Neutrophil (primary cell): ENCODE measurements around the gene CTSO.

ENCODE experiments used
- H3K27ac ChIP-seq: fragments of 200-600 bp; sonication (generic); 2 replicates; pipeline ENCODE4 v1.5.1; 2016; ENCODE audit warnings: mild to moderate bottlenecking, moderate library complexity
- H3K27me3 ChIP-seq: fragments of 200-600 bp; sonication (generic); 2 replicates; pipeline ENCODE4 v1.6.0; 2016; ENCODE audit warnings: mild to moderate bottlenecking
- H3K36me3 ChIP-seq: fragments of 200-600 bp; sonication (generic); 2 replicates; pipeline ENCODE4 v1.5.1; 2017
- H3K4me1 ChIP-seq, 2 experiments: fragments of 200-600 bp in 1 of 2; sonication (generic) in 1 of 2; 1 replicate in 1 of 2; 2 replicates in 1 of 2; pipeline versions ENCODE4 v1.5.1 to v1.6.1; 2013 to 2016; ENCODE audit warnings: low read depth in 1 of 2, low read length in 1 of 2, mild to moderate bottlenecking in 1 of 2, moderate library complexity in 1 of 2; ENCODE audit not compliant: control insufficient read depth in 1 of 2, insufficient read depth in 1 of 2
- H3K4me3 ChIP-seq, 2 experiments: fragments of 200-600 bp in 1 of 2; sonication (generic) in 1 of 2; 1 replicate in 1 of 2; 2 replicates in 1 of 2; pipeline ENCODE4 v1.5.1; 2013 to 2016; ENCODE audit warnings: low read depth in 1 of 2, low read length in 1 of 2, mild to moderate bottlenecking in 1 of 2, moderate library complexity in 1 of 2
- H3K9me3 ChIP-seq: fragments of 200-600 bp; sonication (generic); 2 replicates; pipeline ENCODE4 v1.5.1; 2016
- TF ChIP-seq, protein P1 (sequence below): fragments of 200-600 bp; sonication (generic); IDR thresholded peaks from 2 replicates; pipeline ENCODE4 v1.5.1; 2016; ENCODE audit warnings: antibody characterized with exemption

Gene CTSO

DNA sequence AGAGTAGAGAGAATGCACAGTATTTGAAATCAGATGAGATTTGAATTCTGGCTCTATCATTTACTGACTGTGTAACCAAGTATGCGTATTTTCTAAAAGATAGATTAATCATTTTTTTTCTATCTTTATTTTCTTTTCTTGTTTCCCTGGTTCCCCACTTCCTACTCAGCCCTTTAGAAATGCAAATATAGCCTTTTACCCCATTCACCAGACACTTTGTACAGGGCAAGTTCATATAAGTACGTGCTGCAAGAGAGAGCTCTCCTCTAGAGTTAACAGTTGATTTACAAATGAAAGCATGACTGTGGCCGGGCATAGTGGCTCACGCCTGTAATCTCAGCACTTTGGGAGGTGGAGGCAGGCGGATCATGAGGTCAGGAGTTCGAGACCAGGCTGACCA, 68.0 kb downstream of the CTSO start:
- H3K36me3 ChIP-seq: no peaks in the 10 kb centered on the region
- H3K4me3 ChIP-seq: no peak overlapping the region
- H3K9me3 ChIP-seq: no peaks in the 10 kb centered on the region
- H3K27ac ChIP-seq: no peak overlapping the region
- H3K4me1 ChIP-seq: no peaks in the 10 kb centered on the region
- no peaks in the 10 kb centered on the region for H3K27me3 ChIP-seq
- TF ChIP-seq, protein P1, sequence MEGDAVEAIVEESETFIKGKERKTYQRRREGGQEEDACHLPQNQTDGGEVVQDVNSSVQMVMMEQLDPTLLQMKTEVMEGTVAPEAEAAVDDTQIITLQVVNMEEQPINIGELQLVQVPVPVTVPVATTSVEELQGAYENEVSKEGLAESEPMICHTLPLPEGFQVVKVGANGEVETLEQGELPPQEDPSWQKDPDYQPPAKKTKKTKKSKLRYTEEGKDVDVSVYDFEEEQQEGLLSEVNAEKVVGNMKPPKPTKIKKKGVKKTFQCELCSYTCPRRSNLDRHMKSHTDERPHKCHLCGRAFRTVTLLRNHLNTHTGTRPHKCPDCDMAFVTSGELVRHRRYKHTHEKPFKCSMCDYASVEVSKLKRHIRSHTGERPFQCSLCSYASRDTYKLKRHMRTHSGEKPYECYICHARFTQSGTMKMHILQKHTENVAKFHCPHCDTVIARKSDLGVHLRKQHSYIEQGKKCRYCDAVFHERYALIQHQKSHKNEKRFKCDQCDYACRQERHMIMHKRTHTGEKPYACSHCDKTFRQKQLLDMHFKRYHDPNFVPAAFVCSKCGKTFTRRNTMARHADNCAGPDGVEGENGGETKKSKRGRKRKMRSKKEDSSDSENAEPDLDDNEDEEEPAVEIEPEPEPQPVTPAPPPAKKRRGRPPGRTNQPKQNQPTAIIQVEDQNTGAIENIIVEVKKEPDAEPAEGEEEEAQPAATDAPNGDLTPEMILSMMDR: no peak

DNA sequence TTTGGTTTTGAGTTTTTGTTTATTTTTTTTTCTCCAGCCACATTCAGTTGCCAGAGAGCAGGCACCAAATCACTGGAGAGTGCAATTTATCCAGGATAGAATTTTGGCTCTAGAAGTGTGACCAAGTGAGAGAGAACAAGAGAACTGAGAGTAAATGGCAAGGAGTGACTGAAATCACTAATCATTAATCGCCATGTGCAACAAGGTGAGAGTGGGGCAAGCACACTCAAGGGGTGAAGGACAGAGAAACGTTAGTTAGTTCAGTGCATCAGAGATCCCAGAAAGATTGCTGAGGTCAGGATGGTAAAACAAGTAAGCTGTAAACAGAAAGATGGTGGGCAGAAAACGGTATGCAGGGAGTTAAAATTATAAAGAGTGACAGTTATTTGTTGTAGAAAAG, 69.8 kb downstream of the CTSO start:
- no peak overlapping the region for H3K27ac ChIP-seq
- no peaks in the 10 kb centered on the region for H3K27me3 ChIP-seq
- no peaks in the 10 kb centered on the region for H3K9me3 ChIP-seq
- no peaks in the 10 kb centered on the region for H3K4me1 ChIP-seq
- no peaks in the 10 kb centered on the region for H3K36me3 ChIP-seq
- TF ChIP-seq, protein P1: no peak
- H3K4me3 ChIP-seq: no peak overlapping the region

DNA sequence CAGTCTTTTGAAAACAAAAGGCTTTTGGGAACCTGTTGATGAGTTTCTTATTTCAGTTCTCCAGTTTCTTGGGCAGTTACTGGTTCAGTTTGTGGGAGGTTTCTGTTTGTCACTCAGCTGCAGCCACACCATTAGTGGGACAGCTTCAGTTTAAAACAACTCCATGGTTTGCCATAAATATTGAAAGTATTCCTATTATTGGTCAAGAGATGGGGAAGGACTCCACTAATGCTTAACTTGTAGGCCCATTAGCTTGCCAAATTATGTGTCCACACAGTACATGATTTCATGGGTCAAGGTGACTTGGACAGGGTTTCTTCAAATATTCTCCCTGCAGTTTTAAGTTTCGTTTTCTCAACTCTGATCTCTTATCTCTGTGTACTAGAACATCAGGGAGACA, 72.1 kb downstream of the CTSO start:
- no peaks in the 10 kb centered on the region for H3K9me3 ChIP-seq
- H3K27me3 ChIP-seq: no peaks in the 10 kb centered on the region
- no peaks in the 10 kb centered on the region for H3K36me3 ChIP-seq
- no peak overlapping the region for H3K27ac ChIP-seq
- H3K4me3 ChIP-seq: no peak overlapping the region
- TF ChIP-seq, protein P1: no peak
- H3K4me1 ChIP-seq: no peaks in the 10 kb centered on the region

DNA sequence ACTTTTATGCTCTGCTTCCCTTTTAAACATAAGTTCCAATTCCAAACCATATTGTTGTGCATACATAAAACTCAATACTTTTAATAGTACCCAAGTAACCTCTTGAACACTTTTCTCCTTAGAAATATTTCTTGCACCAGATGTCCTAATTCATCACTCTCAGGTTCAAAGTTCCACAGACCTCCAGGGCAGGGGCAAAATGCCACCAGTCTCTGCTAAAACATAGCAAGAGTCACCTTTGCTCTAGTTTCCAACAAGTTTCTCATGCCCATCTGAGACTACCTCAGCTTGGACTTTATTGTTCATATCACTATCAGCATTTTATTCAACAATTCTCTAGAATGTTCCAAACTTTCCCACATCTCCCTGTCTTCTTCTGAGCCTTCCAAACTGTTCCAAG, 73.9 kb downstream of the CTSO start:
- Histone ChIP-seq H3K4me3 (no peak overlapping the region), H3K4me1 (no peaks in the 10 kb centered on the region), H3K27me3 (no peaks in the 10 kb centered on the region), H3K9me3 (no peaks in the 10 kb centered on the region), H3K27ac (no peak overlapping the region), H3K36me3 (no peaks in the 10 kb centered on the region)
- TF ChIP-seq, protein P1: no peak

DNA sequence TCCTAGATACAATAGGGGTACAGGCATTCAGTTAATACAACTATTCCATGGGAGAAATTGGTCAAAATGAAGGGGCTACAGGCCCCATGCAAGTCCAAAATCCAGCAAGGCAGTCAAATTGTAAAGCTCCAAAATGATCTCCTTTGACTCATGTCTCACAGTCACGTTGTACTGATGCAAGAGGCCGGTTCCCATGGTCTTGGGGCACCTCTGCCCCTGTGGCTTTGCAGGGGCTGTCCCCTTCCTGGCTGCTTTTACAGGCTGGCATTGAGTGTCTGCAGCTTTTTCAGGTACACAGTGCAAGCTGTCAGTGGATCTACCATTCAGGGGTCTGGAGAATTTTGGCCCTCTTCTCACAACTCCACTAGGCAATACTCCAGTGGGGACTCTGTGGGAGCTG, 75.1 kb downstream of the CTSO start:
- H3K4me1 ChIP-seq: no peaks in the 10 kb centered on the region
- H3K9me3 ChIP-seq: no peaks in the 10 kb centered on the region
- H3K4me3 ChIP-seq: no peak overlapping the region
- no peaks in the 10 kb centered on the region for H3K27me3 ChIP-seq
- TF ChIP-seq, protein P1: no peak
- H3K27ac ChIP-seq: no peak overlapping the region
- H3K36me3 ChIP-seq: no peaks in the 10 kb centered on the region

DNA sequence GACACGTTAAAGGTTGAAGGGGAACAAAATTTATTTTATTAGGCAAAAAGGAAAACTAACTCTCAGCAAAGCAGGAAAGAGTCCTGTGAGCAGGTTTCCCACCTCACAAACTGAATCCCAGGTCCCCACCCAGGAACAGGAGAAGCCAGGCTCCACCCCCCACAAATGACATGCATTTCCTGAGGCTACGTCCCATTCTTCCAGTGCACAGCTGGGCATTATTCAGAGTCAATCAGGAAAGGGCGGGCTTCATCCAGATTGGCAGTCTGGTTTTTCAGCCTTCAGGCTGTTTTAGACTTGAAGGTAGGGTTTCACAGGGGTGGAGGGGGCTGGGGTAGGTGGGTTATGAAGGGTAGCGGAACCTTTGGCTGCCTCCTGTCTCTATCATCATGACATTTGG, 75.7 kb downstream of the CTSO start:
- no peaks in the 10 kb centered on the region for H3K27me3 ChIP-seq
- TF ChIP-seq, protein P1: no peak
- no peak overlapping the region for H3K27ac ChIP-seq
- H3K36me3 ChIP-seq: no peaks in the 10 kb centered on the region
- H3K4me1 ChIP-seq: no peaks in the 10 kb centered on the region
- H3K9me3 ChIP-seq: no peaks in the 10 kb centered on the region
- no peak overlapping the region for H3K4me3 ChIP-seq
